Mesenchymal stem cell (in vitro differentiated cells and primary cell): ENCODE data around the gene GLDC.

Experiments used
- DNase-seq: peaks from one replicate; pipeline ENCODE4 v3.0.0-alpha.2; 2013
- H2AFZ ChIP-seq: one replicate; pipeline ENCODE4 v1.6.1; 2013; ENCODE audit warnings: low read depth, mild to moderate bottlenecking, control low read depth, inconsistent platforms, low read length, moderate library complexity
- H2AK5ac ChIP-seq: 2 replicates; pipeline ENCODE4 v1.6.1; 2013; ENCODE audit warnings: low read length, moderate library complexity, mild to moderate bottlenecking, inconsistent platforms; ENCODE audit not compliant: severe bottlenecking
- H2BK120ac ChIP-seq: one replicate; pipeline ENCODE4 v1.6.1; 2013; ENCODE audit warnings: low read depth, mild to moderate bottlenecking, inconsistent platforms, low read length, moderate library complexity
- H2BK12ac ChIP-seq, 2 experiments: one replicate each; pipeline ENCODE4 v1.6.1; 2013; ENCODE audit warnings: inconsistent platforms in 2 of 2, low read length in 2 of 2, mild to moderate bottlenecking in 2 of 2, moderate library complexity in 2 of 2, control low read depth in 1 of 2
- H2BK15ac ChIP-seq: one replicate; pipeline ENCODE4 v1.6.1; 2013; ENCODE audit warnings: mild to moderate bottlenecking, low read depth, inconsistent platforms; ENCODE audit not compliant: poor library complexity, severe bottlenecking
- H2BK5ac ChIP-seq: 2 replicates; pipeline ENCODE4 v1.6.1; 2013; ENCODE audit warnings: low read depth, mild to moderate bottlenecking, low read length, control low read depth, inconsistent platforms; ENCODE audit not compliant: poor library complexity, severe bottlenecking
- H3K14ac ChIP-seq, 2 experiments: one replicate each; pipeline ENCODE4 v1.6.1; 2013; ENCODE audit warnings: inconsistent platforms in 2 of 2, low read length in 2 of 2, control low read depth in 1 of 2, mild to moderate bottlenecking in 1 of 2, moderate library complexity in 1 of 2
- H3K18ac ChIP-seq, 2 experiments: one replicate each; pipeline ENCODE4 v1.6.1; 2013; ENCODE audit warnings: inconsistent platforms in 2 of 2, low read length in 2 of 2, control low read depth in 1 of 2, low read depth in 1 of 2, mild to moderate bottlenecking in 1 of 2
- H3K23ac ChIP-seq, 2 experiments: one replicate each; pipeline ENCODE4 v1.6.1; 2013; ENCODE audit warnings: inconsistent platforms in 2 of 2, low read length in 2 of 2, mild to moderate bottlenecking in 2 of 2, moderate library complexity in 2 of 2, control low read depth in 1 of 2
- H3K27ac ChIP-seq: 2 replicates; pipeline ENCODE4 v1.5.1; 2013; ENCODE audit warnings: mild to moderate bottlenecking, moderate library complexity, low read length, control low read depth, inconsistent platforms; ENCODE audit not compliant: poor library complexity, severe bottlenecking
- H3K27me3 ChIP-seq, 2 experiments: 2 replicates each; pipeline versions ENCODE4 v1.6.1 to v1.7.0; 2013; ENCODE audit warnings: low read length in 2 of 2, mild to moderate bottlenecking in 2 of 2, moderate library complexity in 2 of 2, control low read depth in 1 of 2, inconsistent platforms in 1 of 2; ENCODE audit not compliant: control insufficient read depth in 1 of 2, insufficient read depth in 1 of 2
- H3K36me3 ChIP-seq, 2 experiments: 2 replicates each; pipeline versions ENCODE4 v1.6.1 to v1.7.0; 2013; ENCODE audit warnings: low read length in 2 of 2, control low read depth in 1 of 2, inconsistent platforms in 1 of 2, low read depth in 1 of 2, mild to moderate bottlenecking in 1 of 2; ENCODE audit not compliant: insufficient read depth in 2 of 2, control insufficient read depth in 1 of 2
- H3K4ac ChIP-seq, 2 experiments: one replicate each; pipeline ENCODE4 v1.6.1; 2013; ENCODE audit warnings: inconsistent platforms in 2 of 2, low read length in 2 of 2, mild to moderate bottlenecking in 2 of 2, moderate library complexity in 2 of 2, control low read depth in 1 of 2, low read depth in 1 of 2
- H3K4me1 ChIP-seq: 2 replicates; pipeline ENCODE4 v1.6.1; 2013; ENCODE audit warnings: low read depth, low read length, control low read depth; ENCODE audit not compliant: control insufficient read depth, insufficient read depth
- H3K4me2 ChIP-seq: 2 replicates; pipeline ENCODE4 v1.6.1; 2013; ENCODE audit warnings: low read length, mild to moderate bottlenecking, inconsistent platforms; ENCODE audit not compliant: poor library complexity, severe bottlenecking
- H3K4me3 ChIP-seq, 2 experiments: 2 replicates each; pipeline versions ENCODE4 v1.5.1 to v1.7.0; 2013; ENCODE audit warnings: low read length in 2 of 2, mild to moderate bottlenecking in 2 of 2, control low read depth in 1 of 2, low read depth in 1 of 2; ENCODE audit not compliant: insufficient read depth in 1 of 2
- H3K79me1 ChIP-seq: replicated peaks from 2 replicates; pipeline ENCODE4 v1.6.1; 2013; ENCODE audit warnings: mild to moderate bottlenecking, control low read depth, low read length, inconsistent platforms; ENCODE audit not compliant: poor library complexity, severe bottlenecking
- H3K9ac ChIP-seq: 2 replicates; pipeline ENCODE4 v1.7.0; 2013; ENCODE audit warnings: mild to moderate bottlenecking, low read length, moderate library complexity
- H3K9me3 ChIP-seq: 2 replicates; pipeline ENCODE4 v1.7.0; 2013; ENCODE audit warnings: mild to moderate bottlenecking, low read length; ENCODE audit not compliant: control insufficient read depth
- H4K8ac ChIP-seq: one replicate; pipeline ENCODE4 v1.6.1; 2013; ENCODE audit warnings: inconsistent platforms, mild to moderate bottlenecking, low read length, moderate library complexity
- H4K91ac ChIP-seq: one replicate; pipeline ENCODE4 v1.6.1; 2013; ENCODE audit warnings: mild to moderate bottlenecking, low read length, inconsistent platforms
- WGBS: methylation state at CpG from one replicate; pipeline ENCODE4 v1.1.7; 2013; ENCODE audit warnings: mixed read lengths; 5-methylcytosine and 5-hydroxymethylcytosine counted together

The GLDC gene

DNA sequence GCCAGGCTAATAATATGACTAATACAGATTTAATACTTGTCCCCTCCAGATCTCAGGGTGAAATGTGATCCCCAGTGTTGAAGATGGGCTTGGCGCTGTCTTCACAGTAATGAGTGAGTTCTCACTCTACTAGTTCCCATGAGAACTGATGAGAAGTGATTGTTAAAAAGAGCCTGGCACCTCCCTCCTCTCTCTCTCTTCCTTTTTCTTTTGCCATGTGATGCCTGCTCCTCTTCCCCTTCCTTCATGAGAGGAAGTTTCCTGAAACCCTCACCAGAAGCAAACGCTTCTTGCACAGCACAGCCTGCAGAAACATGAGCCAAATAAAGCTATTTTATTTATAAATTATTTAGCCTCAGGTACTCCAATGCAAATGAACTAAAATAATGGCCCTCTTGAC is 55.2 kb downstream of the GLDC start:
- Histone ChIP-seq H4K91ac (no peak overlapping the region), H3K4me2 (no peak overlapping the region), H3K4me3 (no peak overlapping the region), H3K18ac (no peak overlapping the region), H4K8ac (no peak overlapping the region), H3K27ac (no peak overlapping the region), H2AK5ac (no peak overlapping the region), H2BK120ac (no peak overlapping the region), H3K36me3 (no peaks in the 10 kb centered on the region), H2AFZ (no peak overlapping the region), H3K4me1 (no peaks in the 10 kb centered on the region), H3K23ac (no peak overlapping the region), H3K14ac (no peak overlapping the region), H3K79me1 (no peaks in the 10 kb centered on the region), H3K4ac (no peak overlapping the region), H2BK15ac (no peak overlapping the region), H3K27me3 (no peaks in the 10 kb centered on the region), H2BK12ac (no peak overlapping the region), H3K9ac (no peak overlapping the region), H2BK5ac (no peak overlapping the region), H3K9me3 (no peaks in the 10 kb centered on the region)
- 100% methylated on average over 1 of the region's 2 CpGs for WGBS
- no peak for DNase-seq

DNA sequence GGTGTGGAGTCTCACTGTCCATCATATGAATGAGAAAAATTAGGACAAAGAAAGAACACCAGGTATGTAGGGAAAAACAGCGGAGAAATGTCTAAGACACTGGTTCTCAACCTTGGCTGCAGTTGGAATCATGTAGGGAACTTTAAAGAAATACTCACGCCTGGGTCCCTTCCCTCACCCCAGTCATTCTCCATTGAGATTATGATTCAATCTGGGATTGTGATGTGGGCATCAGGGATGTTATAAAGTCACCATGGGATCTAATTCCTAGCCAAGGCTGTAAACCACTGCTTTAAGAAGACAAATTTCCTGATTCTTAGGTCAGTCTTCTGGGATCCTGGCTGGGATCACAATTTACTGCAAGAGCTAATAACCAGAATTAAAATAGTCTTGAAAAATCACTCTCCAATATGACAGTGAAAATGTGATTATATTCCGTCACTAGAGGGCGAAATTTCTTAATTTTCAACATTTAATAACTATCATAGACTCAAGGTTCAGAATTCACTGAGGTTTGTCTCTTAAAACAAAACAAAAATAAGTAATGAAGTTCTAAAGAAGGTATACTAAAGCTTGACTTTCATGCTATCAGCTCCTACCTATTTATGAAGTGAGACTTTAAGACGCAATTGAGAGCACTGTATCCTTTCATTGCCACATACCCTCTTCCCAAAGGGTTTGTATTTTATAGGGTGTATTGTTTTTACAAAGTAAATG is 60.5 kb downstream of the GLDC start:
- 33% methylated on average over 3 of the region's 5 CpGs for WGBS
- Histone ChIP-seq H3K4me3 (no peak overlapping the region), H2AK5ac (no peak overlapping the region), H3K27ac (no peak overlapping the region), H2AFZ (no peak overlapping the region), H2BK120ac (no peak overlapping the region), H3K23ac (no peak overlapping the region), H3K27me3 (peaks cover under 1 to 7% of the 10 kb centered on the region in 2 experiments), H4K8ac (no peak overlapping the region), H2BK5ac (no peak overlapping the region), H3K14ac (no peak overlapping the region), H3K79me1 (no peaks in the 10 kb centered on the region), H3K4me2 (no peak overlapping the region), H3K4me1 (no peaks in the 10 kb centered on the region), H4K91ac (no peak overlapping the region), H3K4ac (no peak overlapping the region), H3K9ac (peak overlapping the region; percentile 30), H2BK15ac (no peak overlapping the region), H3K9me3 (no peaks in the 10 kb centered on the region), H2BK12ac (no peak overlapping the region), H3K18ac (no peak overlapping the region), H3K36me3 (no peaks in the 10 kb centered on the region)
- DNase-seq = peak; percentile 37

DNA sequence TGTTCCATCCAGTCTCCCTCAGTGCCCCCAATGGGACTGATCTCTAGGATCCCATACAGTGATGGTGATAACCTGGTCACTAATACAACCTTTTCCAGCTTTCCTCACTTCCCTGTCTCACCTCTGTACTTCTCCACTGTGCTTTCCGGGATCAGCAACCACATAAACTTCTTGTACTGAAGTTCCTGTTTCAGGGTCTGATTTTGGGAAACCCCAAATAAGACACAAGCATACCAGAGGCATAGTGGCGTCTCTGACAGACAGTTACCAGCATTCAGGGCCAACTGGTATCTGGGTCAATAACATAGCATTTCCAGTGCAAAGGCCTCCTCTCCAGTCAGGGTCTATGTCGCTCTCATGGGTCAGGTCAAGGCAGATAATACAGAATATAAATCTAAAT is 64.3 kb downstream of the GLDC start:
- H3K4me3 ChIP-seq = no peak overlapping the region
- no peak for DNase-seq
- H2AFZ ChIP-seq = no peak overlapping the region
- H3K27ac ChIP-seq = no peak overlapping the region
- H3K9ac ChIP-seq = no peak overlapping the region
- H3K4me2 ChIP-seq = no peak overlapping the region
- no peaks in the 10 kb centered on the region for H3K79me1 ChIP-seq
- H3K14ac ChIP-seq = no peak overlapping the region
- H3K9me3 ChIP-seq = no peaks in the 10 kb centered on the region
- H4K91ac ChIP-seq = no peak overlapping the region
- no peak overlapping the region for H2BK15ac ChIP-seq
- no peak overlapping the region for H2BK120ac ChIP-seq
- WGBS = 91% methylated on average over 3 of the region's 3 CpGs
- H3K27me3 ChIP-seq = peaks cover 6 to 7% of the 10 kb centered on the region in 2 experiments
- no peak overlapping the region for H3K23ac ChIP-seq
- H2BK12ac ChIP-seq = no peak overlapping the region
- H4K8ac ChIP-seq = no peak overlapping the region
- H3K4me1 ChIP-seq = no peaks in the 10 kb centered on the region
- H2BK5ac ChIP-seq = no peak overlapping the region
- no peaks in the 10 kb centered on the region for H3K36me3 ChIP-seq
- no peak overlapping the region for H2AK5ac ChIP-seq
- H3K4ac ChIP-seq = no peak overlapping the region
- no peak overlapping the region for H3K18ac ChIP-seq

DNA sequence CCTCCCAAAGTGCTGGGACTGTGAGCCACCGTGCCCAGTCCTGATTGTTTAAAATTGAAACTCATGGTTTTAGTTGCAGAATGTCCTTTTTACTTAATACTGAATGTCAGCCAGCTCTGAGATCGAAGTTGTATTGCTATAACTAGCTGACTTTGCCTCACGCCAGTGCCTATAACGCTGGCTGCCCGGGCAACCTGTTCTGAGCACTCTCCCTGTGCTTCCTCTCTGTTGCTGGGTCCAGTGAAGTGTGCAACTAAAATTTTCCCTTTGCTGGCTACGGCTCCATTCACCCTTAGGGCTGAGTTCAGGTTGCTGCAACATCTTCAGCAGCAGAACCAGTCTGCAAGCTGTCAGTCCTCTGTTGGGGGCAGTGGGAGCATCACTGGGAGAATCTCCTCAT is 65.9 kb downstream of the GLDC start:
- 95% methylated on average over 6 of the region's 6 CpGs for WGBS

More for the DNA sequence above, 65.9 kb downstream of the GLDC start:
- no peak overlapping the region for H4K91ac ChIP-seq
- no peaks in the 10 kb centered on the region for H3K79me1 ChIP-seq
- no peak overlapping the region for H3K23ac ChIP-seq
- H3K4ac ChIP-seq = no peak overlapping the region
- H3K4me2 ChIP-seq = no peak overlapping the region
- H3K27me3 ChIP-seq = peaks cover 6 to 7% of the 10 kb centered on the region in 2 experiments
- H4K8ac ChIP-seq = no peak overlapping the region
- no peak for DNase-seq
- no peak overlapping the region for H3K9ac ChIP-seq
- no peak overlapping the region for H2BK12ac ChIP-seq
- H2BK15ac ChIP-seq = no peak overlapping the region
- no peaks in the 10 kb centered on the region for H3K4me1 ChIP-seq
- H3K14ac ChIP-seq = no peak overlapping the region
- no peak overlapping the region for H3K18ac ChIP-seq
- H3K9me3 ChIP-seq = no peaks in the 10 kb centered on the region
- H2AFZ ChIP-seq = no peak overlapping the region
- H2BK5ac ChIP-seq = no peak overlapping the region
- no peak overlapping the region for H3K27ac ChIP-seq
- H3K4me3 ChIP-seq = no peak overlapping the region
- H2BK120ac ChIP-seq = no peak overlapping the region
- no peak overlapping the region for H2AK5ac ChIP-seq
- no peaks in the 10 kb centered on the region for H3K36me3 ChIP-seq
